ENCODE measurements around the gene SLC35F6.
"Not testable (repeated sequence)": the region's sequence is repeated elsewhere in the genome, so short reads cannot be mapped to it uniquely, and the experiment has no call there.

The SLC35F6 gene

DNA sequence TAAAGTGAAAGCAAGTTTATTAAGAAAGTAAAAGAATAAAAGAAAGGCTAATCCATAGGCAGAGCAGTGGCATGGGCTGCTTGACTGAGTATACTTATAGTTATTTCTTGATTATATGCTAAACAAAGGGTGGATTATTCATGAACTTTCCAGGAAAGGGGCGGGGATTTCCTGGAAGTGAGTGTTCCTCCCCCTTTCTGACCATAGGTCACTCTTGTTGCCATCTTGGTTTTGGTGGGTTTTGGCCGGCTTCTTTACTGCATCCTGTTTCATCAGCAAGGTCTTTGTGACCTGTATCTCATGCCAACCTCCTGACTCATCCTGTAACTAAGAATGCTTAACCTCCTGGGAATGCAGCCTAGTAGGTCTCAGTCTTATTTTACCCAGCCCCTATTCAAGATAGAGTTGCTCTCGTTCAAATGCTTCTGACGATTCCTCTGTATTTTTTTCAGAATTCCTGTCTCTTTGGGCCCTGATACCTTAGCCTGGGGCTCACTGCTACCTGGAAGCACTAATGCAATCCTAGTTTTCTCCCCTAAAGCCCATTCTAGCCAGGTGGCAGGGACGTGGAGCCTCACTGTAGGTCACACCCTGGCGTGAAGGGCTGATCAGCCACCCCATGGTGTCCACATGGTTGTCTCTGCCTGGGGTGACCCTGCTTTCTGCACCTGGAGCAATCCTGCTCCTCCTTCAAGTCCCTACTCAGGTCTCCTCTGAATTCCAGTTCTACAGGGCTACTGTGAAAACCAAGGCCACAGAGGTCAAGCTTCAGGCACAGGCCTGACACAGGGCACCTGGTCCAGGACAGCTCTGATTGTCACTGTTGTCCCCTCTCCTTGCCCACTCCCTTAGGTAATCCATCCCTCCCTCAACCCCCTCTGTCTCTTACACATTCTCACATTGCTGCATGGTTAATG lies 6.0 kb upstream of the SLC35F6 start:
- peak; percentile 57 for DNase-seq

DNA sequence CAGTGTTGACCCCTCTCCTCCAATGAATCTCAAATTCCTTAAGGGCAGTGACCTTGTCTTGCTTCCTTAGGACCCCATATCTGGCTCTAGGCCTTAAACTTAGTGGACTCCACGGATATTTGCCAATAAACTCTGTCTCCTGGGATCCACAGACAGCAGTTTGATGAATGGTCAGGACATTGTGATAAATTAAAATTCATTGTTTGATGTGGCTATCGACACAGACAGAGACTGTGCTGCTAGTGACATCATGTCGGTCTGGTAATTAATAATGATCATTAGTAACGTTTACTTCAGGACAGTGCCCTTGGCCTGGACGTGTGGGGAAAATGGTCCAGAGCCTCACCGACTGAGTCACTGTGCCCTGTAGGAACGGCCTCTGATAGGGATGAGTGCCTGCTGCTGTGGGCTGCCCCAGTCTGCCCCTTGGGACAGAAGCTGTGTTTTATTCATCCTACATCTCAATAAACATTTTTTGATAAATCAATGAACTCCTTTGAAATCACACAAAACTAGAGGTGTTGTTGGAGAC lies 5.2 kb upstream of the SLC35F6 start:
- DNase-seq = no peak

DNA sequence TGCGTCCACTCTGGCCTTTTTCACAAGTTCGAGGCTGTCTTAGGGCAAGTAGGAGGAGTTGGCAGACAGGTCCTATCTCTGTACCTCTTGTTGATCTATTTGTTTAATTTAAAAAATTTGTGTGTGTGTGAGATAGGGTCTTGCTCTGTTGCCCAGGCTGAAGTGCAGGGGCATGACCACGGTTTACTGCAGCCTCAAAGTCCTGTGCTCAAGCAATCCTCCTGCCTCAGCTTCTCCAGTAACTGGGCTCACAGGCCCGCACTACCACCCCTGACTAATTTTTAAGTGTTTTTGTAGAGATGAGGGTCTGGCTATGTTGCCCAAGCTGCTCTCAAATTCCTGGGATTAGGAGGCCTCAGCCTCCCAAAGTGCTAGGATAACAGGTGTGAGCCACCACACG lies 4.2 kb upstream of the SLC35F6 start:
- DNase-seq = no peak

DNA sequence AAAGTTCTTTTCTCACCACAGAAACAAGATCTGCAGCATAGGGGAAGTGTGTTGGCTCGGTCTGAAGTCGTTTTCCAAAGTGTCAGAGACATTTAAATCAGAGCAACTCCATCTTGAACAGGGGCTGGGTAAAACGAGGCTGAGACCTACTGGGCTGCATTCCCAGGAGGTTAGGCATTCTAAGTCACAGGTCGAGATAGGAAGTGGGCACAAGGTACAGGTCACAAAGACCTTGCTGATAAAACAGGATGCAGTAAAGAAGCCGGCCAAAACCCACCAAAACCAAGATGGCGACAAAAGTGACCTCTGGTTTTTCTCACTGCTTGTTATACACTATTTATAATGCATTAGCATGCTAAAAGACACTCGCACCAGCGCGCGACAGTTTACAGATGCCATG lies 3.1 kb upstream of the SLC35F6 start:
- DNase-seq = not testable (repeated sequence)

DNA sequence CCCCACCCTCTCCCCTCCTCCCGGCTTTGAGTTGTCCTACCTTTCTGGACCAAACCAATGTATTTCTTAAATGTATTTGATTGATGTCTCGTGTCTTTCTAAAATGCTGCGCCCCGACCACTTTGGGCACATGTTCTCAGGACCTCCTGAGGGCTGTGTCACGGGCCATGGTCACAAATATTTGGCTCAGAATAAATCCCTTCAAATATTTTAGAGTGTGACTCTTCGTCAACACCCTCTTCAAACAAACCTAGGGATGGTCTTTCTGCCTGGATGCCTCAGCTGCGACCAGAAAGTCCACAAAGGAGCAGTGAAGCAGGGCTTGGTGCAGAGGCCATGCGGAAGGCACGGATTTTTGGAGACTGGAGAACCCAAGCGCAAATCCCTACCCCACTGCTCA lies 1.1 kb upstream of the SLC35F6 start:
- no peak for DNase-seq

DNA sequence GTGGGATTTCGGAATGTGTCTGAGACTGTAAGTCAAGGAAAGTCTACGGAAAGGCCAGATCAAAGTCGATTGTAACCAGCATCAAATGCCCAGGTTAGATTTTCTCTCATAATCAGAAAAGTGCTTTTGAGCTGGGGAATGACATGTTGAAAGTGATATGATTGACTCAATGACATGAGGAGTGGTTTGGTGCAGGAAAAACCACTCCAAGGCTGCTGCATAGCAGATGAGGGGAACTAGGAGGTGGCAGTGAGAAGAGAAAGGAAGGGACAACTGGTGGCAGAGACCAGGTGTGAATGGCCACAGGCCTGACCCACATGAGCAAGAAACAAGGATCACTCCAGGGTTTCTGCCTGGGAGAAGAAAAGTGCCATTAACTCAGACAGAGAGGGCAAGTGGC lies 822 bp downstream of the SLC35F6 start:
- no peak for DNase-seq

DNA sequence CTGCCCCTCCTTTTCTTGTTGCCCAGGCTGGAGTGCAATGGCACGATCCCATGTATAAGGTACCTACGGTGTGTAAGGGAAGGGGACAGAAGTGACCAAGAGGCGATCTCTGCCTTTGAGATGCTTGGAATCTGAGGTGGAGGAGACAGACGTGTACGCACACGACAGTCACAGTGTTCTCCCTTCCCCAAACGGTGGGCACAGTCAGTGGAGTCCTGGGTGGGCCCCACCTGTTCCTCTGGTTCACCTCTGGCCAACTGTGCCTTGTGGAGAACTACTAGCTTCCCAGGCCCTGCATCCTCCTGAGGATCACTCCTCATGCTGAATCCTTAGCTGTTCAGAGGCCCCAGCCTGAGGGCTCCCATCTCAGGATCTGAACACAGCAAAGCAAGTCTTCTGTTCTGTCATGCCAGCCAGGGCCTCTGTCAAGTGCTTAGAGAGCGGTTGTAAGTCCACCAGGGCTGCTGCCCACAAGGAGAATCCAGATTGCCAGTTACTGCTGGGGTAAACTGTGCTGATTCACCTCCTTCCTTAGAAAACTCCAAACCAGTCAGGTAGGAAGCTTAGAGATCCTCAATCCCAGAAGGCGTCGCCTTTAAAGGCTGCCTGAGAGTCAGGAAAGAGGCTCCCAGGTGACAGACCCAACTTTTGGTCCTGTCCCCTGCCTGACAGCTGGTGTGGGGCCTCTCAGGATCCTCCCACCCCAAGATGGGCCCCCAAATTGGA lies 1.6 kb downstream of the SLC35F6 start:
- DNase-seq = no peak

DNA sequence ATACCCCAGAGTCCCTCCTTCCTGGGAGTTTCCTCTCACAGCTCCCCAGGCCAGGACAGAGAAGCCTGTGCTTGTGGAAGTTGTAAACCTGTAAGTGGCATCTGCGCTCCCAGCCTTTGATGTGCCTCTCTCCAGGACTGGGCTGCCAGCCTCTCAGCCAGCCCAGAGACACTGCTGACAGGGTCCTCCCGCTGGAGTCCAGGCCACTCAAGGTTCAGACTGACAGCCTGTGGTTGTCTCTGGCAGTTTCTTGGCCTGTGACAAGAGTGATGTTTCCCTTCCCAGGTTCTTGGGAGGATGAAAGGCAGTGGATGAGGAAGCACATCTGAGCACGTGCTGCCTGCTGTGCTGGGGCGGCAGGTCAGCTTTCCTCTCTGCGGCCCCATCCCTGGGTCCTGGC lies 3.0 kb downstream of the SLC35F6 start:
- DNase-seq = no peak

DNA sequence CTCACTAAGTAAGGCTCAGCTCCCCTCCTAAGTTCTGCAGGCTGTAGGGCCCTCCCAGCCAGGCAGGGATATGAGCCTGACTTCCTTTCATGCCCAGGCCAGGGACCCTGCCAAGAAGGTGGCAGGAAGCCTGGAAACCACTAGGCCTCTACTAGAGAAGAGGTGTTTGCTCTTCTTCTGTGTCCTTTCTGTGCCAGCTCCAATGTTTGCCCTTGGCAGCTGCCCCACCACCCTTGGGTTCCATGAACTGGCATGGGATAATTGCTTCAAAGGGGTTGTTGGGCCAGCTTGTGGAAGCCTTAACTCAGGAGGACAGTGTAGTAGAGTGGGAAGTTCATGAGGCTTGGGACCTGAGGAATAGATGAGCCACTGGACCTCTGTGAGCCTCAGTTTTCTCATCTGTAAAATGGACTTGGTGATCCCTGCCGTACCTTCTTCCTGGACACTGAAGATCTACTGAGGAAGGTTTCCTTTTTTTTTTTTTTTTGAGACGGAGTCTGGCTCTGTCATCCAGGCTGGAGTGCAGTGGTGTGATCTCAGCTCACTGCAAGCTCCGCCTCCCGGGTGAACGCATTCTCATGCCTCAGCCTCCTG lies 3.9 kb downstream of the SLC35F6 start:
- no peak for DNase-seq

DNA sequence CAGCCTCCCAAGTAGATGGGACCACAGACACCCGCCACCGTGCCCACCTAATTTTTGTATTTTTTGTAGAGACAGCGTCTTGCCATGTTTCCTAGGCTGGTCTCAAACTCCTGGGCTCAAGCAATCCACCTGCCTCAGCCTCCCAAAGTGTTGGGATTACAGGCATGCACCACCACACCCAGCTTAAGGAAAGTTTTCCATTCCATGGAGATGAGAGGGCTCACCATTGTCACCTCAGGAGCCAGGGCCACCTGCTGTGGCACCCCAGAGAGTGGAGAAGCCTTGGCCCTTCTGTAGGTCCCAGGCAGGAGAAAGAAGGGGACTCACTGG lies 4.6 kb downstream of the SLC35F6 start:
- no peak for DNase-seq

DNA sequence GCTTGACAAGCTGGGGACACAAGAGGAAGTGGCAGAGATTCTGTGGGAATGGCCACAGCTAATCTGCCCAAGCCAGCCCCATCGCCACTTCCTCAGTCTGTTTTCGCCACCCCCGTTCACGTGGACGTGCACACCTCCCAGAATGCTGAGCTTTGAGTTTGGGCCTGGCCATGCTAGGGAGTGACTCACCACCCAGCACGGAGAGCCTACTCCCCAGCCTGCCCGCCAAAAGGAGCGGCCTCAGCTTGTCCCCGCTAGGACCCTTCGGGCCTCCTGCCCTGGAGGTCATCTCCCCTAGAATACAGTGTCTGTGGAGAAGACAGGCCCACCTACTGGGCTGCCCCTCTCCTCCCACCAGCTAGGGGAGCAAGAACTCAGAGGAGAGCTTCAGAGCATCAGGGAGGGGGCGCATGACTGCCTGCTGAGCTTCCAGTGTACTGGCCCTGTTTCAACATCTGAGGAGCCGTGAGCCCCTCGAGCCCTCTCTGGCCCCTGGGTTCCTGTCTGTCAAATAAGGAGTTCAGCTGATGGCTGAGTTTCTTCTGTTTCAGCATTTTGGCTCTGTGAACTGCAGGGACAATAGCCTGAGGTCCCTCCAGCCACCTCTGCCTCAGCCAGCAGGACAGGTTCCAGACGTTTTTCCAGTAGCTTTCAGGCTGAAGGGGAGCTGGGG lies 5.1 kb downstream of the SLC35F6 start:
- DNase-seq = peak; percentile 52

DNA sequence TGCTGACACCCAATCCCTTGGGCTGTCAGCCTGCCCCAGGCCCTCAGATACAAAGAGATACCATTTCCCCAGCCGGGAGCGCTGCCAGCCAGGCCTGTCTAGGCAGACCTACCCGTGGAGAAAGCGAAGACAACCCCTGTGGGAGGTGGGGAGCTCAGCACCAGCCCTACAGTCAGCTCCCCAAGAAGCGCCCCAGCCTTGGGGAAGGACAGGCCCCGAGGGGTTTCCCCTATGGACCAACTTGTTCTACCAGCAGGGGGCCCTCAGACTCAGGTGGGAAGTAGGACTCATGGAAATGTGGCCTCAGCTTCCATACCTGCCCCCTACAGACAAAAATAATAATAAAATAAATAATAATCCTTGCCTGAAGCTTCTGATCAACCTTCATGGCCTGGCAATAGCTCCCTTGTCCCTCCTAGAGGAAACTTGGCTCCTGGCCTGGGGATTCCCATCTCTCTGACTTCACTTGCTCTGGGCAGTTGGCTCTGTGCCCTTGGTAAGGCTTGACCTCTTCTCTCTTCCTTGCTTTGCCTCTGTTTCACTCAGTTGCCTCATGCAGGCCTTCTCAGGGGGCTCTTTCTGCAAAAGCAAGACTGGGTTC lies 7.0 kb downstream of the SLC35F6 start:
- DNase-seq = no peak

DNA sequence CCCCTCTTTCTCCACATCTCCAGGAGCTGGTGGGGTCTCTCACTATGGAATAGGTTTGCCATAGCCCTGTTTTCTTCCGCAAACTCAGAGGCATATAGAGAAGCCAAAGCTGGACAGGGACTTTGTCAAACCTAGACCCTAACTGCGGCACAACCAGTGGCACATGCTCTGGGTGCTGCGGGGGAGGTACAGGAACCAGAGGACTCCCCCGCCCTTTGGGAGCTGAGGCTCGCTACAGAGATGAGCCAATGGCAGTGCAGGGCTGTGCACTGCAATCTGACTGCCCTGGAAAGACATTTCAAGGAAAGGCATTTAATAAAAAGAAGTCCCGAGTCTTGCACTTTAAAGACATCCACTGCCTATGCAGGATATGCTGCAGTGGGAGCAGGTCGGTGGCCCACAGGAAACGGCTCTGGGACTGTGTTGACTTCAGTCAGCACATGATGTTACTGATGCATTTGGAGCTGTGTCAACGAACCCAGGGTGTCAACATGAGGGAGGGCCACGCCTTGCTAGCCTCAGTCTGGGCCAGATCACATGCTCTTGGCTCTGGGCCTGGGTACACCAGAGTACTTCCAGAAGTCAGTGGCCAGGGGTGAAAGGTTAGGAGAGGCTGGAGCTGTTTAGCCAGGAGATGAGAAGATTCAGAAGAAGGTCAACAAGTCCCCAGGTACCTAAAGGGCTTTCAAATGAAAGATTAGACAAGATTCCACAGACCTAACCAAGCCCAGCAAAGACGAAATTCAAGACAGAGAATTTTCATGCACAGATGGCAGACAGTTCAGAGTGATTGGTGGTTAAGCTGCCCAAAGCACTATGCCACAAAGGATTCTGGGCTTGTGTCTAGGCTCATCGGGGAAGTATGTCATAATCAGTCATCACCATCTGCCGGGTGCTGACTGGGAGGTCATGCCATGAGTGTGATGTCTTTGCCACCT lies 8.2 kb downstream of the SLC35F6 start:
- DNase-seq = peak; percentile 53

DNA sequence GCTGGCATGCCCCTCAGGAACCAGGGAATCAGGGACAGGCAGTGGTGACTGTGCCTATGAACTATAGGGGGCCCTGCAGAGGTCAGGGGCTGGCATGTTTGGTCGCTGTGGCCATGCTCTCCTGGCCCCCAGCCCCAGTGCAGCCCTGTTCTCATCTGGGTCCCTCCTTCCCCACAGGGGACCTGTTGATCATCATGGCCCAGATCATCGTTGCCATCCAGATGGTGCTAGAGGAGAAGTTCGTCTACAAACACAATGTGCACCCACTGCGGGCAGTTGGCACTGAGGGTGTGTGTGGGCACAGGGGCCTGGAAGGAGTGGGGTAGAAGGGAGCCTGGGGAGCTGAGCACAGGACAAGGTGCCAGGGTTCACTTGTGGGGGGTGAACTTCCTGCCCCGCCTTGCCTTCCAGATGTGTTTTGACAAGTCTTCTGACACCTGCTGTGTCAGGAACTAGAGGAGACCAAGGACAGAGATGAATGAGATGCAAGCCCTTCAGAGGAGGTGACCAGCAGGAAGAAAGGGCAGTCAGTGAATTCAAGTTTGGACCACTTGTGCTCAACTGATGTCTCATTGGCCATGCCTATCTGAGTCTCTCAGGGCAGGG lies 12.2 kb downstream of the SLC35F6 start:
- DNase-seq = no peak

DNA sequence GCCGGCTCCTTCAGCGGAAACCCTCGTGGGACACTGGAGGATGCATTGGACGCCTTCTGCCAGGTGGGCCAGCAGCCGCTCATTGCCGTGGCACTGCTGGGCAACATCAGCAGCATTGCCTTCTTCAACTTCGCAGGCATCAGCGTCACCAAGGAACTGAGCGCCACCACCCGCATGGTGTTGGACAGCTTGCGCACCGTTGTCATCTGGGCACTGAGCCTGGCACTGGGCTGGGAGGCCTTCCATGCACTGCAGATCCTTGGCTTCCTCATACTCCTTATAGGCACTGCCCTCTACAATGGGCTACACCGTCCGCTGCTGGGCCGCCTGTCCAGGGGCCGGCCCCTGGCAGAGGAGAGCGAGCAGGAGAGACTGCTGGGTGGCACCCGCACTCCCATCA lies 14.0 kb downstream of the SLC35F6 start:
- no peak for DNase-seq

DNA sequence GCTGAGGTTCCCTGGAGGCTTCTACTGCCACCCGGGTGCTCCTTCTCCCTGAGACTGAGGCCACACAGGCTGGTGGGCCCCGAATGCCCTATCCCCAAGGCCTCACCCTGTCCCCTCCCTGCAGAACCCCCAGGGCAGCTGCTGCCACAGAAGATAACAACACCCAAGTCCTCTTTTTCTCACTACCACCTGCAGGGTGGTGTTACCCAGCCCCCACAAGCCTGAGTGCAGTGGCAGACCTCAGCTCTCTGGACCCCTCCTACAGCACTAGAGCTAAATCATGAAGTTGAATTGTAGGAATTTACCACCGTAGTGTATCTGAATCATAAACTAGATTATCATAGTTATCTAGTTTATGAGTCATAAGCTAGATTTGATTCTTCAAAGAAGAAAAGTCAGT lies 14.4 kb downstream of the SLC35F6 start:
- no peak for DNase-seq

DNA sequence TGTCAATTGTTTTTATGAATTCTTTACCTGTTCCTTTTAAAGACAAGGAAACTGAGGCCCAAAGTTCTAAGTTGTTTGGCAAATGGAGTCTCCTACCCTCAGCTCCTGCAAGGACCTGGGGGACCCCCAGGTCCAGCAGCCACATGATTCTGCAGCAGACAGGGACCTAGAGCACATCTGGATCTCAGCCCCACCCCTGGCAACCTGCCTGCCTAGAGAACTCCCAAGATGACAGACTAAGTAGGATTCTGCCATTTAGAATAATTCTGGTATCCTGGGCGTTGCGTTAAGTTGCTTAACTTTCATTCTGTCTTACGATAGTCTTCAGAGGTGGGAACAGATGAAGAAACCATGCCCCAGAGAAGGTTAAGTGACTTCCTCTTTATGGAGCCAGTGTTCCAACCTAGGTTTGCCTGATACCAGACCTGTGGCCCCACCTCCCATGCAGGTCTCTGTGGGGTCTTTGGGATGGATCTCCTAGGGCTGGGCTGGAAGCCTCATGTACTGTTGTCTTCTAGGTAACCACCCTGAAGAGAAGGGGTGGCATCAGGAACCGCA lies 16.2 kb downstream of the SLC35F6 start:
- no peak for DNase-seq

DNA sequence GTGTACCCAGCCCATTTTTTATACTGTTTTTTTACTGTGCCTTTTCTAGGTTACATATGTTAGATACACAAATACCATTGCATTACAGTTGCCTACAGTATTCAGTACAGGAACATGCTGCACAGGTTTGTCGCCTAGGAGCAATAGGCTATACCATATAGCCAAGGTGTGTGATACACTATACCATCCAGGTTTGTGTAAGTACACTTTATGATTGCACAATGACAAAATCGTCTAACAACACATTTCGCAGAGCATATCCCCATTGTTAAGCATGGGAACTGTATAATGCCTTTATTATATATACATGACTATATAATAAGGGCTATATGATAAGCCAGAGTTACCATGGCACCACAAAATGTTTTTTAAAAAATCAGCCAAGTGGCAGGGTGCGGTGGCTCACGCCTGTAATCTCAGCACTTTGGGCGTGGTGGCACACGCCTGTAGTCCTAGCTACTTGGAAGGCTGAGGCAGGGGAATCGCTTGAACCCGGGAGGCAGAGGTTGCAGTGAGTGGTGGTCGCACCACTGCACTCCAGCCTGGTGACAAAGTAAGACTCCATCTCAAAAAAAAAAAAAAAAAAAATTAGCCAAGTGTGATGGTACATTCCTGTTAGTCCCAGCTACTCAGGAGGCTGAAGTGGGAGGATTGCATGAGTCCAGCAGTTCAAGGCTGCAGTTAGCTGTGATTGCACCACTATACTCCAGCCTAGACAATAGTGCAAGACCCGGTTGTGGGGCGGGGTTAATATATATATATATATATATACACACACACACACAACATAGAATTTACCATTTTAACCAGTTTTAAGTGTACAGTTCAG lies 19.0 kb downstream of the SLC35F6 start:
- DNase-seq = no peak

DNA sequence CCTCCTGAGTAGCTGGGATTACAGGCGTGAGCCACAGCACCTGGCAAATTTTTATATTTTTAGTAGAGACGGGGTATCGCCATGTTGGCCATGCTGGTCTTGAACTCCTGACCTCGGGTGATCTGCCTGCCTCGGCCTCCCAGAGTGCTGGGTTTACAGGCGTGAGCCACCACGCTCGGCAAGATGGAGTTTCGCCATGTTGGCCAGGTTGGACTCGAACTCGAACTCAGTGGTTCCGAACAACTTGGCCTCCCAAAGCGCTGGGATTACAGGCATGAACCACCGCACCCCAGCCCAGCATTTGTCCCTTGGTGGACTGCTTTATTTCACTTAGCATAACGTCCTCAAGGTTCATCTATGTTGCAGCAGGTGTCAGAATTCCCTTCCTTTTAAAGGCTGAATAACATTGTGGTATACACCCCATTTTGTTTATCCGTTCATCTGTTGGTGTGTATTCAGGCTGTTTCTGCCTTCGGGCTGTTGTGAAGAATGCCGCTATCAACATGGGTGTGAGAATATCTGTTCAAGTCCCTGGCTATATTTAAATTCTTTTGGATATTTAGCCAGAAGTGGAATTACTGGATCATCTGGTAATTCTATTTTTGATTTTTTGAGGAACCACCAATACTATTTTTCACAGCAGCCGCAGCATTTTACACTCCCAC lies 20.6 kb downstream of the SLC35F6 start:
- DNase-seq = no peak
